Subcutaneous abdominal adipose tissue (tissue), 5 donors: ENCODE measurements around the gene STYX.
A peak's percentile ranks its signal among the peaks of the same experiment; 100 is the strongest.

ENCODE experiments used
- H3K27ac ChIP-seq: one replicate; pipeline ENCODE4 v1.7.0; 2013; ENCODE audit warnings: low read depth, mild to moderate bottlenecking, inconsistent platforms, low read length, moderate library complexity
- H3K27me3 ChIP-seq, 5 donors: one replicate each; pipeline ENCODE4 v1.7.0; 2013; ENCODE audit warnings: low read length in 5 of 5, inconsistent platforms in 1 of 5; ENCODE audit not compliant: control insufficient read depth in 5 of 5, insufficient read depth in 4 of 5
- H3K36me3 ChIP-seq, 5 donors: one replicate each; pipeline ENCODE4 v1.7.0; 2013; ENCODE audit warnings: low read length in 5 of 5; ENCODE audit not compliant: control insufficient read depth in 5 of 5, insufficient read depth in 5 of 5
- H3K4me1 ChIP-seq, 5 donors: one replicate each; pipeline ENCODE4 v1.7.0; 2013; ENCODE audit warnings: low read length in 5 of 5, mild to moderate bottlenecking in 3 of 5, moderate library complexity in 1 of 5; ENCODE audit not compliant: control insufficient read depth in 5 of 5, insufficient read depth in 5 of 5
- H3K4me3 ChIP-seq, 5 donors: one replicate each; pipeline ENCODE4 v1.7.0; 2013; ENCODE audit warnings: low read length in 5 of 5, low read depth in 1 of 5
- H3K9ac ChIP-seq, 5 donors: one replicate each; pipeline ENCODE4 v1.7.0; 2013; ENCODE audit warnings: low read length in 5 of 5, mild to moderate bottlenecking in 4 of 5, moderate library complexity in 3 of 5
- H3K9me3 ChIP-seq, 5 donors: one replicate each; pipeline ENCODE4 v1.7.0; 2013; ENCODE audit warnings: low read length in 5 of 5; ENCODE audit not compliant: control insufficient read depth in 5 of 5
- donor health status: healthy.
- donor health status: healthy.
- donor health status: healthy.
- donor health status: healthy.
- donor health status: healthy.

The STYX gene

GRCh38 chr14:52729925-52730708, at the start of gene STYX:
Gene STYX, plus strand, starts transcription at chr14:52730166. Its CDS starts 309 bp downstream, at chr14:52730475.
- H3K27me3 ChIP-seq: no peaks in the 10 kb centered on the region
- H3K9me3 ChIP-seq: no peaks in the 10 kb centered on the region
- peak within 1 kb of the TSS; percentile 76 for H3K27ac ChIP-seq
- H3K9ac ChIP-seq: peak within 1 kb of the TSS; percentile 52 to 97 (median 92)
- peaks cover 5 to 35% (median 17%) of the 10 kb centered on the region in 5 donors for H3K36me3 ChIP-seq
- peak within 1 kb of the TSS; percentile 79 to 98 (median 92) for H3K4me3 ChIP-seq
- H3K4me1 ChIP-seq: peaks cover 2 to 13% (median 13%) of the 10 kb centered on the region in 5 donors

GRCh38 chr14:52683985-52684520, 45.9 kb upstream of the STYX start:
- Histone ChIP-seq H3K4me1 (peaks cover 0 to 3% (median 0%) of the 10 kb centered on the region in 5 donors), H3K9ac (no peak overlapping the region), H3K27ac (no peak overlapping the region)

GRCh38 chr14:52686176-52686575, 43.8 kb upstream of the STYX start:
- no peak overlapping the region for H3K9ac ChIP-seq
- no peak overlapping the region for H3K27ac ChIP-seq
- H3K36me3 ChIP-seq: peaks cover 0 to 3% (median under 1%) of the 10 kb centered on the region in 5 donors
- no peaks in the 10 kb centered on the region for H3K27me3 ChIP-seq
- no peaks in the 10 kb centered on the region for H3K9me3 ChIP-seq
- H3K4me1 ChIP-seq: peaks cover 0 to 3% (median 0%) of the 10 kb centered on the region in 5 donors
- H3K4me3 ChIP-seq: no peak overlapping the region

More at GRCh38 chr14:52683985-52684520, 45.9 kb upstream of the STYX start:
- H3K4me3 ChIP-seq: no peak overlapping the region
- H3K36me3 ChIP-seq: peaks cover 0 to 9% (median 4%) of the 10 kb centered on the region in 5 donors
- no peaks in the 10 kb centered on the region for H3K27me3 ChIP-seq
- no peaks in the 10 kb centered on the region for H3K9me3 ChIP-seq

- H3K36me3 ChIP-seq: no peaks in the 10 kb centered on the region
- no peak overlapping the region for H3K9ac ChIP-seq
- no peak overlapping the region for H3K4me3 ChIP-seq
- H3K4me1 ChIP-seq: peaks cover 0 to 25% (median 14%) of the 10 kb centered on the region in 5 donors
- no peaks in the 10 kb centered on the region for H3K27me3 ChIP-seq
- H3K27ac ChIP-seq: no peak overlapping the region
- no peaks in the 10 kb centered on the region for H3K9me3 ChIP-seq
These were observed 38.8 kb upstream of the STYX start for GRCh38 chr14:52690983-52691760.

GRCh38 chr14:52692248-52692962, 37.6 kb upstream of the STYX start:
- no peaks in the 10 kb centered on the region for H3K9me3 ChIP-seq
- H3K9ac ChIP-seq: no peak overlapping the region
- H3K4me3 ChIP-seq: no peak overlapping the region
- H3K36me3 ChIP-seq: no peaks in the 10 kb centered on the region
- no peaks in the 10 kb centered on the region for H3K27me3 ChIP-seq
- peaks cover 0 to 27% (median 16%) of the 10 kb centered on the region in 5 donors for H3K4me1 ChIP-seq
- H3K27ac ChIP-seq: no peak overlapping the region

- no peak overlapping the region for H3K9ac ChIP-seq
- peaks cover 0 to 27% (median 16%) of the 10 kb centered on the region in 5 donors for H3K4me1 ChIP-seq
- H3K4me3 ChIP-seq: no peak overlapping the region
- H3K9me3 ChIP-seq: no peaks in the 10 kb centered on the region
- H3K27me3 ChIP-seq: no peaks in the 10 kb centered on the region
- H3K27ac ChIP-seq: no peak overlapping the region
- H3K36me3 ChIP-seq: no peaks in the 10 kb centered on the region
These were observed 36.9 kb upstream of the STYX start for GRCh38 chr14:52693036-52693435.

- Histone ChIP-seq H3K27me3 (no peaks in the 10 kb centered on the region), H3K27ac (no peak overlapping the region), H3K4me1 (peaks cover 0 to 27% (median 16%) of the 10 kb centered on the region in 5 donors), H3K4me3 (no peak overlapping the region), H3K9me3 (no peaks in the 10 kb centered on the region), H3K36me3 (no peaks in the 10 kb centered on the region), H3K9ac (no peak overlapping the region)
These were observed 36.4 kb upstream of the STYX start for GRCh38 chr14:52693532-52693931.

GRCh38 chr14:52694761-52695480, 35.0 kb upstream of the STYX start:
- H3K4me3 ChIP-seq: peak overlapping the region; percentile 80 to 98 (median 96)
- H3K27ac ChIP-seq: peak overlapping the region; percentile 88
- H3K9ac ChIP-seq: peak overlapping the region; percentile 63 to 99 (median 96)
- no peaks in the 10 kb centered on the region for H3K9me3 ChIP-seq
- H3K36me3 ChIP-seq: no peaks in the 10 kb centered on the region
- H3K4me1 ChIP-seq: peaks cover 0 to 27% (median 16%) of the 10 kb centered on the region in 5 donors
- H3K27me3 ChIP-seq: no peaks in the 10 kb centered on the region

- Histone ChIP-seq H3K9ac (peak within 1 kb of the TSS; percentile 63 to 99 (median 96)), H3K4me1 (peaks cover 0 to 31% (median 16%) of the 10 kb centered on the region in 5 donors), H3K27ac (peak within 1 kb of the TSS; percentile 88), H3K27me3 (no peaks in the 10 kb centered on the region), H3K9me3 (no peaks in the 10 kb centered on the region), H3K4me3 (peak within 1 kb of the TSS; percentile 80 to 98 (median 96)), H3K36me3 (no peaks in the 10 kb centered on the region)
These were observed 34.4 kb upstream of the STYX start, which contains the start of gene ERO1A for GRCh38 chr14:52695481-52696091. Gene ERO1A, minus strand, starts transcription at chr14:52695558. Its CDS starts 77 bp downstream, at chr14:52695481.
